HG03066 (cell line): ENCODE results near the gene CLPX.
A peak's percentile ranks its signal among the peaks of the same experiment; 100 is the strongest.
"Not testable (repeated sequence)": the region's sequence is repeated elsewhere in the genome, so short reads cannot be mapped to it uniquely, and the experiment has no call there.

ENCODE experiments used
- ATAC-seq: cut with Tn5 transposase; IDR thresholded peaks from one replicate; pipeline ENCODE4 v1.9.1; 2021; ENCODE audit warnings: low read depth; ENCODE audit not compliant: unreplicated experiment

Gene CLPX

DNA sequence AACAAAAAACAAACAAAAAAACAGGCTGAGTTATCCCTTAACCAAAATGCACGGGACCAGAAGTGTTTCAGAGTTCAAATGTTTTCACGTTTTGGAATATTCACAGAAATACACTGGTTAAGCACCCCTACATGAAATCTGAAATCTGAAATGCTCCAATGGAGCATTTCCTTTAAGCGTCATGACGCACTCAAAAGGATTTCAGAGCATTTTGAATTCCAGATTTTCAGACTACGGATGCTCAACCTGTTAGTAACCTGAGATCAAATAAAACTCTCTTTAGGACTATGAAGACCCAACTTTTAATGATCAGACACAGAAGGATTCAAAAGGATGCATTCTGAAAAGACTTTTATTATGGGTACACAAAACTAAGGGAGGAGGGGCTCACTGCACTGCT lies 9.6 kb downstream of the CLPX start:
- ATAC-seq = no peak

DNA sequence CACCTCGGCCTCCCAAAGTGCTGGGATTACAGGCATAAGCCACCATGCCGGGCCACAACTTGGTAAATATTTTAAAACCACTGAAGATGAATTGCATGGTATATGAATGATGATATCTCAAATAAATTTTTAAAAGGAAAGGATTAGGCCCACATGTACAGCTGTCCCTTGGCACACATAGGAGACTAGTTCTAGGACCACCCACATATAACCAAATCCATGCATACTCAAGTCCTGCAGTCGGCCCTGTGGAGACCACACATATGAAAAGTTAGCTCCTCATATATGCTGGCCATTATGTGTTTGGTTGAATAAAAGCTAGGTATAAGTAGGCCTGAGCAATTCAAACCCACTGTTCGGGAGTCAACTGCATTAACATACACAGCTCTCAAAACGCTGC lies 10.6 kb downstream of the CLPX start:
- no peak for ATAC-seq

GRCh38 chr15:65172531-65172930 lies 12.6 kb downstream of the CLPX start:
- no peak for ATAC-seq

GRCh38 chr15:65171428-65171827 lies 13.7 kb downstream of the CLPX start:
- no peak for ATAC-seq

DNA sequence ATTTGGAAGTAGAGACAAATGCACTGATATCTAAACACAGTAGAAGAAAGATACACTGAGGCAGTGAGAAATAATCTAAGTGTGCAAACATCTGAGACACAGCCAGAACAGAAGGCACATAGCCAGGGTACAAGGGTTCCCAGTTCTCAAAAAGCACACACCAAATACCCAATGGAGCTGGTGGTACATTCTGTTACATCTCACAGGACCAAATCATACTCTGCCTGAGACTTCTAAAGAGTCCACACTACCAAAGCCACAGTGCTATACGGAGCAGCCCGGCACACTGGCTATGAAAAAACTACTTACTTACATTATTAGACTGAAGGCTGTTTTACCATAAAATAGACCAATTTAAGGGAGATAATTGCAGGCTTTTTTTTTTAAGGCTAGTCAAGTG lies 19.3 kb downstream of the CLPX start:
- ATAC-seq = no peak

GRCh38 chr15:65164139-65164538 lies 21.0 kb downstream of the CLPX start:
- no peak for ATAC-seq

GRCh38 chr15:65163041-65163440 lies 22.1 kb downstream of the CLPX start:
- ATAC-seq = no peak

DNA sequence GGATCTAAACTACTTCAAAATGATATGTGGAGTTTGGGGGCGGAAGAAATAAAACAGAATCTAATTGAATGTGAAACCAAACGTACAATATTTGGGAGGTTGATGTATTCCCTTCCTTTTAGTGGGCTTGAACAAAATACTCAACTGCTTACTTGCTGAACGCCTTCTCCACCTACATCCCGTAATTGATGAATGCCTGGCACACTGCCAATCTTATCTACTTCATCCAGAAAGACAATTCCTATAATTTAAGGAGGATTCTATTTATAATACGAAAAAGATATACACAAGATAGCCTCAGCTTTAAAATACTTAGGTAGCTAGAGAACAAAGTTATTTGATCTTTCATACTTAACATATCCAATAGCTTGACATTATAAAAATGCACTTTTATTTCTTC lies 28.4 kb downstream of the CLPX start:
- ATAC-seq = no peak

DNA sequence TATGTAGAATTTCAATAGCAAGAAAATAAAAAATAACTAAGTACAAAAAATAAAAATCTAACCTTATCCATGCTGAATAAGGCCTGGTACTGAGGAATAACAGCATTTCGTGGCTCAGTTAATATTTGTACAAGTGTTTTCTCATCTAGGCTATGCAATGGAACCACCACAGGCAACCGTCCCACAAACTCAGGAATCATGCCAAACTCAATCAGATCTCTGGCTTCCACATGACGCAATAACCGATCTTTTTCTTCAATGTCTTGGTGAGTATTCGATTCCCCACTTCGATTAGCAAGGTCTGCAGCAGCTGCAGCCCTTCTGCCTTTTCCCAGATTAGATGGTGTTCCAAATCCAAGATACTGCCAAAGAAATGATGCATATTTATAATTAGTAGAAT lies 30.4 kb downstream of the CLPX start:
- ATAC-seq = no peak

DNA sequence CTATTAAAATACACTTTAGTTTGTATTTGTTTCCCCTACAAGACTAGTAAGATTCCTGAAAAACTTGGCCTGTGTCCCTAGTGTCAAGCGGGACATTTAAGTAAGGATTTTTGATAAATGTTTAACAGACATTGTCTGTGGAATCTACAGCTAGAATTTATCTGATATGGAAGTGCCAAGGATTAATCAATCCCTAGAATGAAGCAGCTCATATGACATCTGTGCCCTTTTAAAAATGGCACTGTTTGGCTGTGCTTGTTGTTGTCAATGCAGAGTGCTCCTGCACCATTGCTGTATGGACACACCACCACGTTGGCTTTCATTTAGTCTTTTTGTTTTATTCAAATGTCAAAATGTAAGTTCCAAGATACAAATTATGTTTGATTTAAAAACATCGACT lies 37.2 kb downstream of the CLPX start:
- no peak for ATAC-seq

GRCh38 chr15:65146438-65146837 lies 38.7 kb downstream of the CLPX start:
- ATAC-seq = no peak

DNA sequence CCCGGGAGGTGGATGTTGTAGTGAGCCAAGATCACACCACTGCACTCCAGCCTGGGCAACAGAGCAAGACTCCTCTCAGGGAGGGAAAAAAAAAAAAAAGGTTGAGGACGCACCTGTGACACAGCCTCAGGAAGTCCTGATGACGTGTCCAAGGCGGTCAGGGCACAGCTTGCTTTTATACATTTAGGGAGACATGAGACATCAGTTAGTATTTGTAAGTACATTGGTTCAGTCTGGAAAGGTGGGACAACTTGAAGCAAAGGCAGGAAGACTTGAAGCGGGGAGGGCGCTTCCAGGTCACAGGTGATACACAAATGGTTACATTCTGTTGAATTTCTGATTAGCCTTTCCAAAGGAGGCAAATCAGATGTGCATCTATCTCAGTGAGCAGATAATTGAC lies 46.5 kb downstream of the CLPX start:
- ATAC-seq = not testable (repeated sequence)

DNA sequence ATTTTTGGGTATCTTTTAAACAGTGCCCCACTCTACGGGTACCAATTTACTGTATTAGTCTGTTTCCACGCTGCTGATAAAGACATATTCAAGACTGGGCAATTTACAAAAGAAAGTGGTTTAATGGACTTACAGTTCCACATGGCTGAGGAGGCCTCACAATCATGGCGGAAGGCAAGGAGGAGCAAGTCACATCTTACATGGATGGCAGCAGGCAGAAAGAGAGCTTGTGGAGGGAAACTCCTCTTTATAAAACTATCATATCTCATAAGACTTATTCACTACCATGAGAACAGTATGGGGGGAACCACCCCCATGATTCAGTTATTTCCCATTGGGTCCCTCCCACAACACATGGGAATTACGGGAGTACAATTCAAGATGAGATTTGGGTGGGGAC lies 47.2 kb downstream of the CLPX start:
- not testable (repeated sequence) for ATAC-seq

DNA sequence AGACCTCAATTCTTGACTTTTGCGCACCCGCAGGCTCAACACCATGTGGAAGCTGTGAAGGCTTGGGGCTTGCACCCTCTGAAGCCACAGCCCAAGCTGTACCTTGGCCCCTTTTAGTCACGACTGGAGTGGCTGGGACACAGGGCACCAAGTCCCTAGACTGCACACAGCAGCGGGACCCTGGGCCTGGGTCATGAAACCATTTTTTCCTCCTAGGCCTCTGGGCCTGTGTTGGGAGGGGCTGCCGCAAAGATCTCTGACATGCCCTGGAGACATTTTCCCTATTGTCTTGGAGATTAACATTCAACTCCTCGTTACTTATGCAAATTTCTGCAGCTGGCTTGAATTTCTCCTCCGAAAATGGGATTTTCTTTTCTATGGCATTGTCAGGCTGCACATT lies 48.1 kb downstream of the CLPX start:
- not testable (repeated sequence) for ATAC-seq

- ATAC-seq = no peak
These were observed 50.6 kb downstream of the CLPX start for GRCh38 chr15:65134538-65134937.

DNA sequence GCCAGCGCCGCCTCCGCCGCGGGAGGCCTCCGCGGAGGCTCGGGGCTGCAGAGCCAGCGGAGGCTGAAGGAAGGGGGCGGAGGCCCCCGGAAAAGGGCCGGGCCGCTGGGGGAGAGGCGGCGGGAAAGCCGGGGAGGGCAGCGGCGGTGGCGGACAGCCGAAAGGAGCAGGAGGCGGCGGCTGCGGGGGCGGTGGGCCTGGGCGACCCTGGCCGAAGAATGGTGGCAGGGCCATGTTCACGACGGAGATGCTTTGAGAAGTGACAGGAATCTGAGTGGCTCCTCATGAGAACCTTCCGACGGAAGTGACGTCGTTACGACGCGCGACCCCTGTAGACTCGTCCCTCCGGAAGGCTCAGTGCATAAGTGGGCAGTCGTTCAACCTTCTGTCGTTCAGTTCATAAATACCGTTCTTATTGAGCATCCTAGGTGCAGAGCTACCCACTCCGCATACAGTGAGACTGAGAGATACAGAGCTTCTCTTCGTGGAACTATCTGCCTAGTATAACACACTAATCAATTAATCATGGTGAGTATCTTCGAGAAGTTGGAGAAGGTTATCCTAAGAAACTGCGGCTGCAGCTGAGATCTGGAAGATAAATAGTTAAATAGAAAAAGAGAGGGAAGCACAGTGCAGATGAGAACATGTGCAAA lies 51.5 kb downstream of the CLPX start, which contains the start of gene PDCD7:
Gene PDCD7, minus strand, starts transcription at position 261 of the 653 bp plus-strand sequence. Its CDS starts 27 bp downstream, at position 234.
- ATAC-seq = peak; percentile 89

DNA sequence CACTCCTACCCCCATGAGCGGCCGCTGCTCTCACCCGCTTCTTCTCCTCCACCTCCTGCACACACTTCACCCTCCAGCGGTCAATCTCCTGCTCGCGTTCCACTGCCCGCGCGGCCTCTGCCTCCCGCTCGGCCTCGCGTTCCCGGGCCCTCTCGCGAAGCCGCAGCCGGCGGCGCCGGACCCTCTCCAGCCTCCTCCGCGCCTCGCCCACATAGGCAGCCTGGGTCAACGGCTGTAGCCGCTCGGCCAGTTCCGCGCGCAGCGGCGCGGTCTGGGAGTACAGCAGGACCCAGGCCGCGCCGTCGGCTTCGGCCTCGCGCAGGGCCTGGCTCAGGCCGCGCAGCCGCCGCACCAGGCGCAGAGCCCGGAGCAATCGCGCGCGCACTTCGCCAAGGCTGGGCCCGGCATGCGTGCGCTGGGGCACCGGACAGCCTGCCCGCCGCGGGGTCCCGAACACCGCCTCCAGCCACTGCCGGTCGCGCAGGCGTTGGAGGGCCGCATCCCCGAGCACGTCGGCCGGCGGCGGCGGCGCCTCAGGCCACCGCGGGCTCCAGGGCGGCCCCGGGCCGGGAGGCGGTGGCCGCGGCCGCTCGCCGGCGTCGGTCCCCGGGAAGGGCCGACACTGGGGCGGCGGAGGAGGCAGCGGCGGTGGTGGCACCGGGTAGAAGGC lies 52.1 kb downstream of the CLPX start:
- peak; percentile 24 for ATAC-seq

DNA sequence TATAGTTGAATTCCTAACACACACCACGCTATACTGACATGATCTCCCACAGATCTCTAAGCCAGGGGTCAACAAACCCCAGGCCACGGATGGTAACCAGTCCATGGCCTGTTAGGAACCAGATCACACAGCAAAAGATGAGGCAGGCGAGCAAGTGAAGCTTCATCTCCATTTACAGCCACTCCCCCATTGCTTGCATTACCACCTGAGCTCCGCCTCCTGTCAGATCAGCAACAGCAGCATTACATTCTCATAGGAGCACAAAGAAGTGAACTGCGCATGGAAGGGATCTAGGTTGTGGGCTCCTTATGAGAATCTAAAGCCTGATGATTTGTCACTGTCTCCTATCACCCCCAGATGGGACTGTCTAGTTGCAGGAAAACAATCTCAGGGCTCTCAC lies 54.2 kb downstream of the CLPX start:
- ATAC-seq = no peak

GRCh38 chr15:65115542-65115941 lies 69.6 kb downstream of the CLPX start:
- no peak for ATAC-seq

- ATAC-seq = no peak
These were observed 70.1 kb downstream of the CLPX start, which contains the start of gene UBAP1L for GRCh38 chr15:65115086-65115485. Gene UBAP1L, minus strand, starts transcription at chr15:65115200. Its CDS starts 8,985 bp downstream, at chr15:65106215.

- ATAC-seq = no peak
These were observed 74.4 kb downstream of the CLPX start for GRCh38 chr15:65110676-65111292.
